ENCODE results near the gene DACT3. TPM values are rescaled to one million over a fixed set of nuclear protein-coding genes. Genes with fewer than 3 reads are reported as not detected.

Gene DACT3
- 1 to 10 TPM in 1 of 2 donors, under 1 TPM in 1; 0.99 to 4.4 TPM for total RNA-seq

- Histone ChIP-seq H3K4me3 (peak within 1 kb of the TSS; percentile 8 to 24), H3K36me3 (replicated peaks in 1 of 2; ENCODE audit: insufficient read depth in 1 of 2, low read depth in 2 of 2) (no peaks in the 10 kb centered on the region), H3K9me3 (no peaks in the 10 kb centered on the region), H3K27ac (peak within 1 kb of the TSS; percentile 54 to 72 (median 64)), H3K4me1 (peaks cover 25% of the 10 kb centered on the region), H3K27me3 (peaks cover 0 to 17% of the 10 kb centered on the region in 2 donors)
- no peak for TF ChIP-seq POLR2A (IDR thresholded peaks at IDR 0.05)
- TF ChIP-seq CTCF (IDR thresholded peaks at IDR 0.05): peak in 1 of 7 experiments; percentile 32
- ATAC-seq (peak; percentile 92), DNase-seq (peak; percentile 100)
- 0 to 1% methylated on average over 7 to 53 of the region's 61 CpGs for WGBS, 2 donors
- intact Hi-C loops (cut with DNase I): no loop called here
Measured at GRCh38 chr19:46661020-46661731, at the start of gene DACT3. Gene DACT3, minus strand, starts transcription at chr19:46661182. Its CDS starts 118 bp downstream, at chr19:46661064.

- no peak overlapping the region for H3K27ac ChIP-seq
- no peak overlapping the region for H3K4me3 ChIP-seq
- H3K27me3 ChIP-seq: no peaks in the 10 kb centered on the region
- peaks cover 0 to 3% of the 10 kb centered on the region in 2 donors for H3K36me3 ChIP-seq (replicated peaks in 1 of 2; ENCODE audit: insufficient read depth in 1 of 2, low read depth in 2 of 2)
- TF ChIP-seq POLR2A (IDR thresholded peaks at IDR 0.05) (no peak), CTCF (IDR thresholded peaks at IDR 0.05) (no peak)
- intact Hi-C loops (cut with DNase I): no loop called here
- H3K4me1 ChIP-seq: peaks cover 21% of the 10 kb centered on the region
- no peak for ATAC-seq
- 87 to 88% methylated on average over 25 of the region's 25 CpGs for WGBS, 2 donors
- no peak for DNase-seq
- no peaks in the 10 kb centered on the region for H3K9me3 ChIP-seq
Measured at GRCh38 chr19:46710687-46711086, 49.7 kb upstream of the DACT3 start.

GRCh38 chr19:46704379-46705076, 43.5 kb upstream of the DACT3 start:
- no peak for TF ChIP-seq POLR2A (IDR thresholded peaks at IDR 0.05)
- TF ChIP-seq CTCF (IDR thresholded peaks at IDR 0.05): peak; percentile 74 to 95 (median 83)
- peak; percentile 76 for ATAC-seq

GRCh38 chr19:46700704-46701103, 39.7 kb upstream of the DACT3 start:
- Histone ChIP-seq H3K36me3 (replicated peaks in 1 of 2; ENCODE audit: insufficient read depth in 1 of 2, low read depth in 2 of 2) (peaks cover 0 to 34% of the 10 kb centered on the region in 2 donors), H3K4me1 (peaks cover 8% of the 10 kb centered on the region), H3K9me3 (no peaks in the 10 kb centered on the region), H3K4me3 (no peak overlapping the region), H3K27ac (no peak overlapping the region), H3K27me3 (no peaks in the 10 kb centered on the region)
- no peak for TF ChIP-seq POLR2A (IDR thresholded peaks at IDR 0.05)
- no peak for TF ChIP-seq CTCF (IDR thresholded peaks at IDR 0.05)
- no peak for DNase-seq
- intact Hi-C loops (cut with DNase I): no loop called here
- WGBS, 2 donors: 95 to 96% methylated on average over 12 to 13 of the region's 13 CpGs
- no peak for ATAC-seq

More at GRCh38 chr19:46704379-46705076, 43.5 kb upstream of the DACT3 start:
- WGBS, 2 donors: 26 to 37% methylated on average over 12 to 21 of the region's 21 CpGs
- Histone ChIP-seq H3K9me3 (no peaks in the 10 kb centered on the region), H3K4me3 (no peak overlapping the region), H3K4me1 (no peaks in the 10 kb centered on the region), H3K27me3 (no peaks in the 10 kb centered on the region), H3K27ac (no peak overlapping the region), H3K36me3 (replicated peaks in 1 of 2; ENCODE audit: insufficient read depth in 1 of 2, low read depth in 2 of 2) (peaks cover 0 to 28% of the 10 kb centered on the region in 2 donors)
- peak; percentile 70 to 85 (median 76) for DNase-seq
- intact Hi-C loops (cut with DNase I): no loop called here
